B cell (primary cell): ENCODE data around the gene RNH1. TPM values are rescaled to one million over a fixed set of nuclear protein-coding genes. Genes with fewer than 3 reads are reported as not detected.

Source experiments
- ATAC-seq: fragments of 200-7000 bp; cut with Tn5 transposase; one replicate; pipeline ENCODE4 v1.10.0; 2021; ENCODE audit warnings: low read depth, mild to moderate bottlenecking, moderate number of reproducible peaks, moderate library complexity
- CTCF ChIA-PET: fragments of 350-600 bp; sonication (Branson Sonifier 250); formaldehyde crosslinking; loops from one replicate; lab custom pipeline; 2021; ENCODE audit warnings: antibody characterized with exemption, inconsistent platforms; lab: Charles Lee
- POLR2A ChIA-PET: fragments of 350-600 bp; sonication (Branson Sonifier 250); formaldehyde crosslinking; loops from one replicate; lab custom pipeline; 2021; ENCODE audit warnings: antibody characterized with exemption; lab: Charles Lee
- DNase-seq: peaks from one replicate; pipeline ENCODE4 v3.0.0; 2013
- H2AFZ ChIP-seq: 2 replicates; pipeline ENCODE4 v1.6.1; 2012; ENCODE audit warnings: mild to moderate bottlenecking, low read depth, low read length; ENCODE audit not compliant: insufficient read depth, poor library complexity, severe bottlenecking
- H3K27ac ChIP-seq, 2 donors: 1 replicate in 1 of 2; 2 replicates in 1 of 2; pipeline ENCODE4 v1.5.1; 2012 to 2013; ENCODE audit warnings: low read length in 2 of 2, mild to moderate bottlenecking in 2 of 2, moderate library complexity in 1 of 2
- H3K27me3 ChIP-seq, 4 experiments: fragments of 200-600 bp in 1 of 4; sonication (generic) in 1 of 4; replicated peaks in 1 of 4; 1 replicate in 2 of 4; 2 replicates in 2 of 4; pipeline versions ENCODE4 v1.6.1 to v1.7.0; 2013 to 2016; ENCODE audit warnings: low read length in 3 of 4, mild to moderate bottlenecking in 2 of 4, mixed read lengths in 1 of 4, moderate library complexity in 1 of 4; ENCODE audit not compliant: insufficient read depth in 4 of 4, control insufficient read depth in 3 of 4; ENCODE audit errors: control extremely low read depth in 1 of 4
- H3K36me3 ChIP-seq, 2 experiments: replicated peaks in 1 of 2; 1 replicate in 1 of 2; 2 replicates in 1 of 2; pipeline versions ENCODE4 v1.6.1 to v1.7.1; 2013; ENCODE audit warnings: low read length in 1 of 2; ENCODE audit not compliant: insufficient read depth in 2 of 2, control insufficient read depth in 1 of 2; ENCODE audit errors: control extremely low read depth in 1 of 2, extremely low read depth in 1 of 2
- H3K4me1 ChIP-seq, 2 donors: fragments of 200-600 bp in 1 of 2; sonication (generic) in 1 of 2; 1 replicate in 1 of 2; 2 replicates in 1 of 2; pipeline versions ENCODE4 v1.5.1 to v1.6.1; 2013 to 2017; ENCODE audit warnings: low read length in 2 of 2; ENCODE audit not compliant: control insufficient read depth in 2 of 2, insufficient read depth in 2 of 2
- H3K4me2 ChIP-seq: replicated peaks from 2 replicates; pipeline ENCODE3; 2012; ENCODE audit warnings: mild to moderate bottlenecking, low read depth, low read length; ENCODE audit not compliant: poor library complexity, severe bottlenecking
- H3K4me3 ChIP-seq, 5 experiments: fragments of 200-600 bp in 1 of 5; sonication (generic) in 1 of 5; 1 replicate in 3 of 5; 2 replicates in 2 of 5; pipeline versions ENCODE4 v1.5.1 to v1.7.0; 2011 to 2016; ENCODE audit warnings: low read length in 4 of 5, mild to moderate bottlenecking in 4 of 5, low read depth in 2 of 5, control low read depth in 1 of 5, moderate library complexity in 1 of 5; ENCODE audit not compliant: insufficient read depth in 1 of 5; ENCODE audit errors: control extremely low read depth in 1 of 5, extremely low read depth in 1 of 5
- H3K79me2 ChIP-seq: fragments of 200-600 bp; sonication (generic); one replicate; pipeline ENCODE4 v1.6.0; 2016; ENCODE audit warnings: low read length; ENCODE audit not compliant: control insufficient read depth, insufficient read depth
- H3K9ac ChIP-seq: fragments of 200-600 bp; sonication (generic); 2 replicates; pipeline ENCODE4 v1.6.1; 2017; ENCODE audit warnings: mild to moderate bottlenecking, low read length, moderate library complexity
- H3K9me3 ChIP-seq, 3 donors: one replicate each; pipeline versions ENCODE4 v1.6.1 to v1.7.1; 2013; ENCODE audit warnings: low read length in 2 of 3; ENCODE audit not compliant: control insufficient read depth in 2 of 3, insufficient read depth in 1 of 3; ENCODE audit errors: control extremely low read depth in 1 of 3
- H4K20me1 ChIP-seq: 2 replicates; pipeline ENCODE4 v1.6.0; 2012; ENCODE audit warnings: mild to moderate bottlenecking, low read length; ENCODE audit not compliant: insufficient read depth, control insufficient read depth, poor library complexity, severe bottlenecking
- H3K27ac Mint-ChIP-seq: one replicate; pipeline ENCODE4 v1.8.0; 2021; ENCODE audit warnings: mixed read lengths
- H3K27me3 Mint-ChIP-seq: one replicate; pipeline ENCODE4 v1.8.0; 2021; ENCODE audit warnings: mixed read lengths
- H3K4me1 Mint-ChIP-seq: one replicate; pipeline ENCODE4 v1.8.0; 2021; ENCODE audit warnings: mixed read lengths
- H3K4me3 Mint-ChIP-seq: one replicate; pipeline ENCODE4 v1.8.0; 2021; ENCODE audit warnings: mixed read lengths
- H3K9me3 Mint-ChIP-seq: one replicate; pipeline ENCODE4 v1.8.0; 2022; ENCODE audit warnings: mixed read lengths; ENCODE audit not compliant: insufficient read depth
- CTCF ChIP-seq: fragments of 200-600 bp; IDR thresholded peaks from one replicate; pipeline ENCODE4 v1.8.0; 2022; ENCODE audit warnings: antibody characterized with exemption, mild to moderate bottlenecking
- EZH2 ChIP-seq: IDR thresholded peaks from 2 replicates; pipeline ENCODE4 v1.6.1; 2012; ENCODE audit warnings: borderline replicate concordance, low read depth, mild to moderate bottlenecking, moderate library complexity, low read length; ENCODE audit not compliant: insufficient read depth, poor library complexity, severe bottlenecking
- WGBS: methylation state at CpG from one replicate; pipeline ENCODE4 v1.1.5; 2013; ENCODE audit warnings: missing lambda C conversion rate; ENCODE audit not compliant: insufficient coverage; 5-methylcytosine and 5-hydroxymethylcytosine counted together
- intact Hi-C: fragments of 100-400 bp; cut with micrococcal nuclease; formaldehyde crosslinking; loops from one replicate; pipeline ENCODE4 v1.10.0; 2022
- polyA plus RNA-seq: library from polyadenylated mRNA; depleted of rRNA; stranded (reverse); fragments of >200 nt; gene quantifications from 2 replicates; pipeline ENCODE4 v1.2.3, GENCODE V29; 2012
- total RNA-seq, 2 donors: library from RNA; stranded (reverse); fragments of 120-200 nt in 1 of 2; gene quantifications; 1 replicate in 1 of 2; 2 replicates in 1 of 2; pipeline versions ENCODE4 v1.2.3 to v1.2.4, GENCODE V29; 2013 to 2022

RNH1 gene
- total and polyA plus RNA-seq, 2 donors (not counting 1 experiment from before 2014, with no cell fraction given): 81.0 to 159 TPM

- peak within 1 kb of the TSS; percentile 99 for H3K27ac ChIP-seq
- H2AFZ ChIP-seq: peak within 1 kb of the TSS; percentile 71
- intact Hi-C loops: loop anchor here (2.0 to 5.0 kb wide), 5 partner anchors 33 to 772 kb away; partner anchors contain the start of genes BET1L, RIC8A, SLC25A22 and TOLLIP
- no peaks in the 10 kb centered on the region for H3K9me3 Mint-ChIP-seq
- no peaks in the 10 kb centered on the region for H3K27me3 Mint-ChIP-seq
- H3K9ac ChIP-seq: peak within 1 kb of the TSS; percentile 86
- H3K4me3 Mint-ChIP-seq: peak within 1 kb of the TSS; percentile 97
- ChIA-PET CTCF (interaction anchor here (0.6 to 1.8 kb wide), 11 partner anchors 9 to 255 kb away, joined by 3 to 9 read pairs (median 3); partner anchors contain the start of genes IRF7 and PHRF1), POLR2A (interaction anchor here (0.6 to 3.0 kb wide), 21 partner anchors 17 to 329 kb away, joined by 3 to 26 read pairs (median 5); partner anchors contain the start of genes BET1L, DEAF1, IRF7 and PHRF1)
- ATAC-seq (peak; percentile 76), DNase-seq (peak; percentile 96)
- peaks cover 36% of the 10 kb centered on the region for H4K20me1 ChIP-seq
- TF ChIP-seq EZH2 (no peak), CTCF (no peak)
- H3K27me3 ChIP-seq: no peaks in the 10 kb centered on the region
- peak within 1 kb of the TSS; percentile 99 for H3K4me2 ChIP-seq
- no peaks in the 10 kb centered on the region for H3K9me3 ChIP-seq
- H3K4me3 ChIP-seq: peak within 1 kb of the TSS; percentile 68 to 80 (median 72)
- peaks cover 20% of the 10 kb centered on the region for H3K4me1 Mint-ChIP-seq
- under 1% methylated on average over 97 of the region's 97 CpGs for WGBS
- peak within 1 kb of the TSS; percentile 99 for H3K27ac Mint-ChIP-seq
- H3K36me3 ChIP-seq: peaks cover 0 to 25% of the 10 kb centered on the region in 2 experiments
- peaks cover 43% of the 10 kb centered on the region for H3K79me2 ChIP-seq
- H3K4me1 ChIP-seq: peaks cover 17 to 35% of the 10 kb centered on the region in 2 donors
These were observed 28.7 kb upstream of the RNH1 start, which contains the start of gene HRAS for GRCh38 chr11:535519-536454. HRAS (minus strand) TSS chr11:535576.
